GM12878 (cell line): ENCODE measurements around the gene STAT3. TPM values are rescaled to one million over a fixed set of nuclear protein-coding genes. Genes with fewer than 3 reads are reported as not detected.

ENCODE experiments used
- ATAC-seq: fragments of 200-7000 bp; cut with Tn5 transposase; 3 replicates; pipeline ENCODE4 v1.9.1; 2020; ENCODE audit warnings: mild to moderate bottlenecking, moderate library complexity
- BruUV-seq: library from RNA; stranded (reverse); fragments of 400-500 nt; replicated peaks from 2 replicates; lab custom pipeline; 2021; lab: Mats Ljungman, UMichigan
- CTCF ChIA-PET: fragments of 300-600 bp; sonication (Branson Sonifier 250); formaldehyde crosslinking; extraction: SDS; loops from one replicate; lab custom pipeline; 2021; ENCODE audit warnings: inconsistent platforms; lab: Yijun Ruan, JAX
- POLR2A ChIA-PET: fragments of 350-600 bp; formaldehyde crosslinking; extraction: SDS; loops from one replicate; lab custom pipeline; 2021; ENCODE audit warnings: inconsistent platforms; lab: Charles Lee
- RAD21 ChIA-PET: fragments of 300-600 bp; sonication (Branson Sonifier 250); formaldehyde crosslinking; loops from one replicate; lab custom pipeline; 2023; ENCODE audit warnings: antibody characterized with exemption; ENCODE audit not compliant: unreplicated experiment; lab: Charles Lee
- SMC1A ChIA-PET: fragments of 300-600 bp; sonication (Branson Sonifier 250); formaldehyde crosslinking; loops from one replicate; lab custom pipeline; 2023; ENCODE audit not compliant: unreplicated experiment, uncharacterized antibody; lab: Charles Lee
- DNase-seq: peaks from one replicate; pipeline ENCODE4 v3.0.0-alpha.2; 2011; ENCODE audit warnings: low read depth, low spot score
- FAIRE-seq: peaks from 3 replicates; lab custom pipeline; 2011; peaks lifted over from hg19 to GRCh38; lab: Jason Lieb, UNC
- H2AFZ ChIP-seq: 2 replicates; pipeline ENCODE4 v1.6.0; 2011; ENCODE audit warnings: low read depth, low read length, control low read depth; ENCODE audit not compliant: control insufficient read depth
- H3K27ac ChIP-seq: 2 replicates; pipeline ENCODE4 v1.5.1; 2011; ENCODE audit warnings: control low read depth; ENCODE audit not compliant: control insufficient read depth, insufficient read depth
- H3K27me3 ChIP-seq, 2 experiments: replicated peaks in 1 of 2; 2 replicates each; pipeline versions ENCODE4 v1.6.0 to v1.6.1; 2011; ENCODE audit warnings: low read length in 1 of 2; ENCODE audit not compliant: control insufficient read depth in 2 of 2, insufficient read depth in 2 of 2
- H3K36me3 ChIP-seq, 2 experiments: 2 replicates each; pipeline ENCODE4 v1.5.1; 2011; ENCODE audit warnings: low read length in 1 of 2; ENCODE audit not compliant: control insufficient read depth in 2 of 2, insufficient read depth in 2 of 2
- H3K4me1 ChIP-seq: 2 replicates; pipeline ENCODE4 v1.6.1; 2011; ENCODE audit warnings: mild to moderate bottlenecking, low read length, moderate library complexity, mixed read lengths; ENCODE audit not compliant: control insufficient read depth, insufficient read depth
- H3K4me2 ChIP-seq: 2 replicates; pipeline ENCODE4 v1.6.0; 2011; ENCODE audit warnings: control low read depth; ENCODE audit not compliant: control insufficient read depth, insufficient read depth
- H3K4me3 ChIP-seq: fragments of 200-600 bp; sonication (generic); 2 replicates; pipeline ENCODE4 v1.5.1; 2016
- H3K79me2 ChIP-seq: 2 replicates; pipeline ENCODE4 v1.6.0; 2011; ENCODE audit warnings: low read length; ENCODE audit not compliant: control insufficient read depth, insufficient read depth
- H3K9ac ChIP-seq: 2 replicates; pipeline ENCODE4 v1.8.0; 2011; ENCODE audit warnings: low read length, control low read depth, mixed read lengths; ENCODE audit not compliant: control insufficient read depth, insufficient read depth
- H3K9me3 ChIP-seq: replicated peaks from 3 replicates; pipeline ENCODE4 v1.5.1; 2011; ENCODE audit warnings: mild to moderate bottlenecking, low read length; ENCODE audit not compliant: control insufficient read depth, insufficient read depth
- H4K20me1 ChIP-seq: 2 replicates; pipeline ENCODE4 v1.6.0; 2011; ENCODE audit not compliant: control insufficient read depth, insufficient read depth
- BMI1 ChIP-seq: fragments of 450-650 bp; IDR thresholded peaks from 2 replicates; pipeline ENCODE4 v1.6.1; 2016; ENCODE audit warnings: mild to moderate bottlenecking, moderate library complexity, borderline replicate concordance
- CREM ChIP-seq: IDR thresholded peaks from 2 replicates; pipeline ENCODE4 v1.6.1; 2014; ENCODE audit warnings: antibody characterized with exemption, low read depth
- EED ChIP-seq: sonication (generic); IDR thresholded peaks from 2 replicates; pipeline ENCODE4 v1.6.1; 2016; ENCODE audit warnings: antibody characterized with exemption, low read depth
- HCFC1 ChIP-seq: fragments of 150-350 bp; IDR thresholded peaks from 2 replicates; pipeline ENCODE4 v1.6.1; 2014; ENCODE audit warnings: low read length
- HDAC2 ChIP-seq: fragments of 200-600 bp; sonication (generic); IDR thresholded peaks from 2 replicates; pipeline ENCODE4 v1.6.1; 2017
- PML ChIP-seq: IDR thresholded peaks from 2 replicates; pipeline ENCODE4 v1.6.1; 2012; ENCODE audit warnings: low read length, inconsistent platforms
- POU2F2 ChIP-seq: IDR thresholded peaks from 3 replicates; pipeline ENCODE4 v1.6.1; 2011; ENCODE audit warnings: low read depth, mild to moderate bottlenecking, low read length, borderline replicate concordance
- RCOR1 ChIP-seq: conservative IDR thresholded peaks from 2 replicates; pipeline ENCODE4 v1.6.1; 2012; ENCODE audit warnings: low read depth, low read length, improper control_type of control experiment
- RFX5 ChIP-seq: IDR thresholded peaks from 2 replicates; pipeline ENCODE4 v1.6.1; 2011; ENCODE audit warnings: low read depth, low read length, improper control_type of control experiment
- SMAD5 ChIP-seq: IDR thresholded peaks from 2 replicates; pipeline ENCODE4 v1.6.1; 2016; ENCODE audit warnings: antibody characterized with exemption, low read depth
- SPI1 ChIP-seq: IDR thresholded peaks from 2 replicates; pipeline ENCODE4 v1.6.1; 2011; ENCODE audit warnings: low read depth, mild to moderate bottlenecking, low read length, moderate library complexity, borderline replicate concordance; ENCODE audit not compliant: insufficient read depth
- SRF ChIP-seq, 2 experiments: IDR thresholded peaks; 2 replicates each; pipeline ENCODE4 v1.6.1; 2011; ENCODE audit warnings: low read depth in 2 of 2, low read length in 2 of 2, mild to moderate bottlenecking in 1 of 2, moderate library complexity in 1 of 2
- STAT1 ChIP-seq: fragments of 450-650 bp; conservative IDR thresholded peaks from 2 replicates; pipeline ENCODE4 v1.6.1; 2014; ENCODE audit warnings: antibody characterized with exemption, mild to moderate bottlenecking
- ZSCAN29 ChIP-seq: fragments of 450-650 bp; IDR thresholded peaks from 2 replicates; pipeline ENCODE4 v1.6.1; 2017; ENCODE audit warnings: mild to moderate bottlenecking, moderate library complexity
- WGBS: methylation state at CpG from one replicate; pipeline ENCODE4 v1.1.6; 2016; ENCODE audit warnings: low lambda C conversion rate; ENCODE audit not compliant: insufficient replicate concordance, insufficient coverage; ENCODE audit errors: missing lambda C conversion rate; 5-methylcytosine and 5-hydroxymethylcytosine counted together
- in situ Hi-C: fragments of 300-500 bp; cut with MboI; formaldehyde crosslinking; loops from 9 replicates; pipeline ENCODE4 v1.14.3; 2018; ENCODE audit warnings: mixed read lengths
- intact Hi-C: fragments of 100-400 bp; cut with micrococcal nuclease; formaldehyde crosslinking; loops from one replicate; pipeline ENCODE4 v1.14.2; 2022; ENCODE audit not compliant: unreplicated experiment
- polyA plus RNA-seq, 11 experiments: library from polyadenylated mRNA; depleted of rRNA in 4 of 11; unstranded in 6 of 11; stranded (reverse) in 5 of 11; fragments of >200 nt; fragmentation: Nextera tagmentation in 4 of 11; fragmentation: Illumina TruSeq in 1 of 11; extraction: Ambion mirVana in 4 of 11; extraction: Trizol in 1 of 11; gene quantifications; 1 replicate in 1 of 11; 2 replicates in 10 of 11; pipeline versions ENCODE4 v1.2.1 to v1.2.3, GENCODE V29; 2011 to 2016; ENCODE audit warnings: inconsistent platforms in 2 of 11, missing spikeins in 2 of 11, low read depth in 1 of 11
- total RNA-seq, 4 experiments: library from RNA; depleted of rRNA in 3 of 4; stranded (reverse); fragments of >200 nt in 3 of 4; fragmentation: Illumina TruSeq in 1 of 4; extraction: Trizol in 1 of 4; gene quantifications; 2 replicates each; pipeline versions ENCODE4 v1.2.1 to v1.2.3, GENCODE V29; 2013 to 2021
- TF ChIP-seq, protein P1 (sequence below): IDR thresholded peaks from 2 replicates; pipeline ENCODE4 v1.6.1; 2011; ENCODE audit warnings: borderline replicate concordance, low read depth, mild to moderate bottlenecking, moderate library complexity, low read length; ENCODE audit not compliant: insufficient read depth, poor library complexity, severe bottlenecking
- TF ChIP-seq, protein P2 (sequence below): fragments of 450-650 bp; IDR thresholded peaks from 2 replicates; pipeline ENCODE4 v1.6.1; 2016; ENCODE audit warnings: mild to moderate bottlenecking
- TF ChIP-seq, protein P3 (sequence below): fragments of 450-650 bp; formaldehyde crosslinking; IDR thresholded peaks from 2 replicates; pipeline ENCODE4 v1.4.0; 2020; ENCODE audit warnings: mild to moderate bottlenecking, moderate library complexity
- TF ChIP-seq, protein P4 (sequence below): fragments of 450-650 bp; IDR thresholded peaks from 2 replicates; pipeline ENCODE4 v1.6.1; 2017; ENCODE audit warnings: mild to moderate bottlenecking, low read depth, inconsistent platforms; ENCODE audit not compliant: poor library complexity, severe bottlenecking

Gene STAT3
- total and polyA plus RNA-seq, 10 of the 15 experiments (the other 5 are each of a cell fraction or from before 2014, with no cell fraction given) = 18.4 to 96.4 (median 60.9) TPM

DNA sequence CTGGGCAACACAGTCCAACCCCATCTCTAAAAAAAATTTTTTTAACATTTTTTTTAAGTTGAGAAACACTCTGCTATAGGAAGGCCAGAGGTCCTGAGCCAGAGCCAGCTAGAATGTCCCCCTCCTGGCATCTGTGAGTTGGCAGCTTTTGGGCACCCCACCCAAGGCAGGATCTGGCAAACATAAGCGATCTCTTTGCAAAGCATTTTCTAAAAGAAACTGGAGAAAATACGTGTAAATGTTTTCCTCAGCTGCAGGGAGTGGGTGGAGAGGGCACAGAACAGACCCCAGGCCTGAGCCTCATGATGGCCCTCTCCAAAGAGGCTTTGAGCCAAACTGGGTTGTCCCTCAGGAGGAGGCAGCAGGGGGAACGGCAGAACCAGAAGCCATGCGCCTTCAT, 23.1 kb upstream of the STAT3 start:
- peaks cover 9% of the 10 kb centered on the region for H3K4me1 ChIP-seq
- H3K79me2 ChIP-seq = no peaks in the 10 kb centered on the region
- DNase-seq = no peak
- no TSS peak for BruUV-seq
- in situ Hi-C loops = no loop called here
- H3K27ac ChIP-seq = no peak overlapping the region
- no peak overlapping the region for H3K4me2 ChIP-seq
- H3K4me3 ChIP-seq = no peak overlapping the region
- H2AFZ ChIP-seq = no peak overlapping the region
- TF ChIP-seq SMAD5 (no peak), BMI1 (no peak), SPI1 (no peak), PML (no peak), ZSCAN29 (no peak), EED (no peak), CREM (no peak), POU2F2 (no peak), SRF (IDR thresholded peaks at IDR 0.05; ENCODE audit: low read depth in 2 of 2, low read length in 2 of 2) (no peak), HDAC2 (no peak), HCFC1 (no peak), RCOR1 (no peak), STAT1 (no peak), RFX5 (no peak)
- TF ChIP-seq, protein P1, sequence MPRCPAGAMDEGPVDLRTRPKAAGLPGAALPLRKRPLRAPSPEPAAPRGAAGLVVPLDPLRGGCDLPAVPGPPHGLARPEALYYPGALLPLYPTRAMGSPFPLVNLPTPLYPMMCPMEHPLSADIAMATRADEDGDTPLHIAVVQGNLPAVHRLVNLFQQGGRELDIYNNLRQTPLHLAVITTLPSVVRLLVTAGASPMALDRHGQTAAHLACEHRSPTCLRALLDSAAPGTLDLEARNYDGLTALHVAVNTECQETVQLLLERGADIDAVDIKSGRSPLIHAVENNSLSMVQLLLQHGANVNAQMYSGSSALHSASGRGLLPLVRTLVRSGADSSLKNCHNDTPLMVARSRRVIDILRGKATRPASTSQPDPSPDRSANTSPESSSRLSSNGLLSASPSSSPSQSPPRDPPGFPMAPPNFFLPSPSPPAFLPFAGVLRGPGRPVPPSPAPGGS = no peak
- TF ChIP-seq, protein P2, sequence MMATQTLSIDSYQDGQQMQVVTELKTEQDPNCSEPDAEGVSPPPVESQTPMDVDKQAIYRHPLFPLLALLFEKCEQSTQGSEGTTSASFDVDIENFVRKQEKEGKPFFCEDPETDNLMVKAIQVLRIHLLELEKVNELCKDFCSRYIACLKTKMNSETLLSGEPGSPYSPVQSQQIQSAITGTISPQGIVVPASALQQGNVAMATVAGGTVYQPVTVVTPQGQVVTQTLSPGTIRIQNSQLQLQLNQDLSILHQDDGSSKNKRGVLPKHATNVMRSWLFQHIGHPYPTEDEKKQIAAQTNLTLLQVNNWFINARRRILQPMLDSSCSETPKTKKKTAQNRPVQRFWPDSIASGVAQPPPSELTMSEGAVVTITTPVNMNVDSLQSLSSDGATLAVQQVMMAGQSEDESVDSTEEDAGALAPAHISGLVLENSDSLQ = no peak
- TF ChIP-seq, protein P3, sequence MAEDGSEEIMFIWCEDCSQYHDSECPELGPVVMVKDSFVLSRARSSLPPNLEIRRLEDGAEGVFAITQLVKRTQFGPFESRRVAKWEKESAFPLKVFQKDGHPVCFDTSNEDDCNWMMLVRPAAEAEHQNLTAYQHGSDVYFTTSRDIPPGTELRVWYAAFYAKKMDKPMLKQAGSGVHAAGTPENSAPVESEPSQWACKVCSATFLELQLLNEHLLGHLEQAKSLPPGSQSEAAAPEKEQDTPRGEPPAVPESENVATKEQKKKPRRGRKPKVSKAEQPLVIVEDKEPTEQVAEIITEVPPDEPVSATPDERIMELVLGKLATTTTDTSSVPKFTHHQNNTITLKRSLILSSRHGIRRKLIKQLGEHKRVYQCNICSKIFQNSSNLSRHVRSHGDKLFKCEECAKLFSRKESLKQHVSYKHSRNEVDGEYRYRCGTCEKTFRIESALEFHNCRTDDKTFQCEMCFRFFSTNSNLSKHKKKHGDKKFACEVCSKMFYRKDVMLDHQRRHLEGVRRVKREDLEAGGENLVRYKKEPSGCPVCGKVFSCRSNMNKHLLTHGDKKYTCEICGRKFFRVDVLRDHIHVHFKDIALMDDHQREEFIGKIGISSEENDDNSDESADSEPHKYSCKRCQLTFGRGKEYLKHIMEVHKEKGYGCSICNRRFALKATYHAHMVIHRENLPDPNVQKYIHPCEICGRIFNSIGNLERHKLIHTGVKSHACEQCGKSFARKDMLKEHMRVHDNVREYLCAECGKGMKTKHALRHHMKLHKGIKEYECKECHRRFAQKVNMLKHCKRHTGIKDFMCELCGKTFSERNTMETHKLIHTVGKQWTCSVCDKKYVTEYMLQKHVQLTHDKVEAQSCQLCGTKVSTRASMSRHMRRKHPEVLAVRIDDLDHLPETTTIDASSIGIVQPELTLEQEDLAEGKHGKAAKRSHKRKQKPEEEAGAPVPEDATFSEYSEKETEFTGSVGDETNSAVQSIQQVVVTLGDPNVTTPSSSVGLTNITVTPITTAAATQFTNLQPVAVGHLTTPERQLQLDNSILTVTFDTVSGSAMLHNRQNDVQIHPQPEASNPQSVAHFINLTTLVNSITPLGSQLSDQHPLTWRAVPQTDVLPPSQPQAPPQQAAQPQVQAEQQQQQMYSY = no peak
- TF ChIP-seq, protein P4, sequence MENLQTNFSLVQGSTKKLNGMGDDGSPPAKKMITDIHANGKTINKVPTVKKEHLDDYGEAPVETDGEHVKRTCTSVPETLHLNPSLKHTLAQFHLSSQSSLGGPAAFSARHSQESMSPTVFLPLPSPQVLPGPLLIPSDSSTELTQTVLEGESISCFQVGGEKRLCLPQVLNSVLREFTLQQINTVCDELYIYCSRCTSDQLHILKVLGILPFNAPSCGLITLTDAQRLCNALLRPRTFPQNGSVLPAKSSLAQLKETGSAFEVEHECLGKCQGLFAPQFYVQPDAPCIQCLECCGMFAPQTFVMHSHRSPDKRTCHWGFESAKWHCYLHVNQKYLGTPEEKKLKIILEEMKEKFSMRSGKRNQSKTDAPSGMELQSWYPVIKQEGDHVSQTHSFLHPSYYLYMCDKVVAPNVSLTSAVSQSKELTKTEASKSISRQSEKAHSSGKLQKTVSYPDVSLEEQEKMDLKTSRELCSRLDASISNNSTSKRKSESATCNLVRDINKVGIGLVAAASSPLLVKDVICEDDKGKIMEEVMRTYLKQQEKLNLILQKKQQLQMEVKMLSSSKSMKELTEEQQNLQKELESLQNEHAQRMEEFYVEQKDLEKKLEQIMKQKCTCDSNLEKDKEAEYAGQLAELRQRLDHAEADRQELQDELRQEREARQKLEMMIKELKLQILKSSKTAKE = no peak
- TF ChIP-seq, all 136 proteins: peak for 0
- ChIA-PET CTCF (interaction anchor here (1.1 to 16.2 kb wide), 3 partner anchors 8 to 92 kb away, joined by 3 to 732 read pairs (median 5); no protein-coding TSS in a partner anchor), SMC1A (interaction anchor here (0.9 to 2.4 kb wide), 2 partner anchors 9 to 12 kb away, joined by 4 read pairs; partner anchors contain the start of gene CAVIN1), POLR2A (no interaction called here), RAD21 (interaction anchor here (0.8 to 1.4 kb wide), 3 partner anchors 89 to 119 kb away, joined by 3 to 4 read pairs (median 3); no protein-coding TSS in a partner anchor)
- Histone ChIP-seq H3K9me3 (no peaks in the 10 kb centered on the region), H3K9ac (no peak overlapping the region), H4K20me1 (no peaks in the 10 kb centered on the region; the same call in 1 of the 2 replicates), H3K36me3 (no peaks in the 10 kb centered on the region), H3K27me3 (no peaks in the 10 kb centered on the region)
- ATAC-seq (no peak), FAIRE-seq (no peak)
- intact Hi-C loops = no loop called here
- 38% methylated on average over 4 of the region's 4 CpGs for WGBS
